Astrocyte of the spinal cord (primary cell): ENCODE results near the gene STX1B.
A peak's percentile ranks its signal among the peaks of the same experiment; 100 is the strongest.

Source experiments
- DNase-seq: peaks from one replicate; pipeline ENCODE4 v3.0.0; 2011; ENCODE audit warnings: low read depth, low spot score
- H3K4me3 ChIP-seq: 2 replicates; pipeline ENCODE4 v1.5.1; 2011; ENCODE audit warnings: low read depth, mild to moderate bottlenecking, low read length, moderate library complexity
- in situ Hi-C: cut with HindIII; loops from 2 replicates; pipeline ENCODE4 v1.10.0; 2017; ENCODE audit warnings: low sequenced_read_pairs
- TF ChIP-seq, protein P1 (sequence below): IDR thresholded peaks from 2 replicates; pipeline ENCODE4 v1.5.1; 2012; ENCODE audit warnings: low read depth, mild to moderate bottlenecking, low read length, inconsistent platforms

Gene STX1B

DNA sequence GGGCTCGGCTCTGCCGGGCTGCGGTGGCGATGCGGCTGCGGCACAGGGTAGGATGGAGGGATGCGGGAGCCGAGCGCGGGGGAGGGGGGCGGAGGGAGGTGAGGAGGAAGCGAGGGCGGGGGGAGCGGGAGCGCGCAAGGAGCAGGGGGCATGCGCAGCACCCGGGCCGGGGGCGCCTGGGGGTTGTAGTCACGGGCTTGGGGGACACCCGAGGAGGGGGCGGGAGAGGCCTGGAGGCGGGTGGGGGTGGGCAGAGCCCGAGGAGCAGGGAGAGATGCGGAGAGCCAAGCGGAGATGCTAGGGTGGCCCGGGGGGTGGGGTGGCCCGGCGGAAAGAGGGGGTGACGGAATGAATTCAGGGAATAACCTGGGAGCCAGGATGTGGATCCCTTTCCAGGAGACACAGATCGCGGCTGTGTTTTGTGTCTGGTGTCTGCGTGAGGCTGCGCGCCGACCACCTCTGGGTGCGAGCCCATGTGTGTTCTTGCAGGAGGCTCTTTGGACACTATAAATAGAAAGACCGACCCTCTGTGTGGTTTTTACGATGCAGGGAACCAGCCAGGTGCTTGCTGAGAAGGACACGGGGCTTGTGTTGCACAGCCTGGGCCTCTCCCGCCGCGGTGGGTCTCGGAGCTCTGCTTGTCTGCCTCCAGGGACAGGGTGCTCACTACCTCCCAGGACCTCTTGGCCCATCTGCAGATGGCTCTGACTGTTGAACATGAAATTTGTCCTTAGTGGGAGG lies at the start of gene STX1B:
Gene STX1B (minus strand): TSS at position 54 of the 741 bp plus-strand sequence. CDS start 242 bp downstream, outside the sequence.
- peak; percentile 38 for DNase-seq
- in situ Hi-C loops = no loop called here
- H3K4me3 ChIP-seq = peak within 1 kb of the TSS; percentile 49
- TF ChIP-seq, protein P1, sequence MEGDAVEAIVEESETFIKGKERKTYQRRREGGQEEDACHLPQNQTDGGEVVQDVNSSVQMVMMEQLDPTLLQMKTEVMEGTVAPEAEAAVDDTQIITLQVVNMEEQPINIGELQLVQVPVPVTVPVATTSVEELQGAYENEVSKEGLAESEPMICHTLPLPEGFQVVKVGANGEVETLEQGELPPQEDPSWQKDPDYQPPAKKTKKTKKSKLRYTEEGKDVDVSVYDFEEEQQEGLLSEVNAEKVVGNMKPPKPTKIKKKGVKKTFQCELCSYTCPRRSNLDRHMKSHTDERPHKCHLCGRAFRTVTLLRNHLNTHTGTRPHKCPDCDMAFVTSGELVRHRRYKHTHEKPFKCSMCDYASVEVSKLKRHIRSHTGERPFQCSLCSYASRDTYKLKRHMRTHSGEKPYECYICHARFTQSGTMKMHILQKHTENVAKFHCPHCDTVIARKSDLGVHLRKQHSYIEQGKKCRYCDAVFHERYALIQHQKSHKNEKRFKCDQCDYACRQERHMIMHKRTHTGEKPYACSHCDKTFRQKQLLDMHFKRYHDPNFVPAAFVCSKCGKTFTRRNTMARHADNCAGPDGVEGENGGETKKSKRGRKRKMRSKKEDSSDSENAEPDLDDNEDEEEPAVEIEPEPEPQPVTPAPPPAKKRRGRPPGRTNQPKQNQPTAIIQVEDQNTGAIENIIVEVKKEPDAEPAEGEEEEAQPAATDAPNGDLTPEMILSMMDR = no peak

DNA sequence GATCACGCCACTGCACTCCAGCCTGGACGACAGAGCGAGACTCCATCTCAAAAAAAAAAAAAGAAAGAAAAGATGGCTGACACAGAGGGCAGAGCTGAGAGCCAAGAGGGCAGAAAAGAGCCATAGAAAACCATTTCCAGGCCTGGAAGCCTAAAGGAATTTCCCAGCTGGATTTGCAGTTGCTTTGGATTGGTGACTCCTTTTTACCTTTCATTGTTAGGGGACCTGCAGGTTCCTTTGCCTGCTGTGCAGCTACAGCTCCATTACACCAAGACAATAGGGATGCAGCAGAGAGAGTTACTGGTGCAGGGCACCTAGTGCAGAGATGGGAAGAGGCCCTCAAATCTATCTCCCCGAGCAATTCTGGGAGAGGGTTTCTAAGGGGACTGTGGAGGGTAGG lies 45.2 kb upstream of the STX1B start:
- H3K4me3 ChIP-seq = no peak overlapping the region
- in situ Hi-C loops = no loop called here
- DNase-seq = no peak
- TF ChIP-seq, protein P1 = no peak

DNA sequence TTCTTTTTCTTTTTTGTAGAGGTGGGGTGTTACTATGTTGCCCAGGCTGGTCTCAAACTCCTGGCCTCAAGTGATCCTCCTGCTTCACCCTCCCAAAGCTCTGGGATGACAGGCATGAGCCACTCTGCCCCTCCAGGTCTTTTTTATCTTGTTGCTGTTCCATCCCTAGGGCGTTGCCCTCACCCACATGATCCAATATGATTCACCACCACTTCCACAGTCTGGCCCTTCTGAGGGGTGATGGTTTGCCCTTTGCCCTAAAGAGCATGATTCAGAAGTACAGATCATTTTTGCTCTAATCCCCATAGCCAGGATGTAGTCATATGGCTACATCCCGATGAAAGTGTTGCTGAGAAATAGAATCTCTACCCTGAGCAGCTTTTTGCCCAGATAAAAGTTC lies 41.7 kb upstream of the STX1B start:
- in situ Hi-C loops = no loop called here
- TF ChIP-seq, protein P1 = no peak
- peak; percentile 91 for DNase-seq
- H3K4me3 ChIP-seq = no peak overlapping the region

DNA sequence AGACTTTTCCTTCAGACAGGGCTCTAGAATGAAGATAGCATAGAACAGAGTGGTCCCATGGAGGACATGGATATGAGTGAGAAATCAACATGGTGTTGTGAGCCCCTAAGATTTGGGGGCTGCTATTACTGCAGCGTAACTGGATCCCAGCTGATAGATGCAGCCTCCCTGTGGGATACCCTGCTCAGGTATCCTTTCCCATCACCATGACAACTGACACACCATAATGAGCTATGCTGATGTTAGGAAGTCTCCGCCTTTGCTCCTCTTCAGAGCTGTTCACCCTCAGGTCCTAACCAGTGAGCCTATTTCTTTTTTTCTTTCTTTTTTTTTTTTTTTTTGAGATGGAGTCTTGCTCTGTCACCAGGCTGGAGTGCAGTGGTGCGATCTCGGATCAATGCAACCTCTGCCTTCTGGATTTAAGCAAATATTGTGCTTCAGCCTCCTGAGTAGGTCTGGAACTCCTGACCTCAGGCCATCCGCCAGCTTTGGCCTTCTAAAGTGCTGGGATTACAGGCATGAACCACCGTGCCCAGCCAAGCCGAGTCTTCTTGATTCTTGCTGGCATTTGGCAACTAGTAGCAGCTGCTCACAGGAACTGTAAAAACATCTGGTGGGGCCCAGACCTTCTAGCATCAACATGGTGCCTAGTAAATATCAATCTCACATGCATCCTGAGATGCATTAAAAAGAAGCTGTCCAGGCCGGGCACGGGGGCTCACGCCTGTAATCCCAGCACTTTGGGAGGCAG lies 40.0 kb upstream of the STX1B start:
- no peak overlapping the region for H3K4me3 ChIP-seq
- in situ Hi-C loops = no loop called here
- DNase-seq = no peak
- TF ChIP-seq, protein P1 = no peak

DNA sequence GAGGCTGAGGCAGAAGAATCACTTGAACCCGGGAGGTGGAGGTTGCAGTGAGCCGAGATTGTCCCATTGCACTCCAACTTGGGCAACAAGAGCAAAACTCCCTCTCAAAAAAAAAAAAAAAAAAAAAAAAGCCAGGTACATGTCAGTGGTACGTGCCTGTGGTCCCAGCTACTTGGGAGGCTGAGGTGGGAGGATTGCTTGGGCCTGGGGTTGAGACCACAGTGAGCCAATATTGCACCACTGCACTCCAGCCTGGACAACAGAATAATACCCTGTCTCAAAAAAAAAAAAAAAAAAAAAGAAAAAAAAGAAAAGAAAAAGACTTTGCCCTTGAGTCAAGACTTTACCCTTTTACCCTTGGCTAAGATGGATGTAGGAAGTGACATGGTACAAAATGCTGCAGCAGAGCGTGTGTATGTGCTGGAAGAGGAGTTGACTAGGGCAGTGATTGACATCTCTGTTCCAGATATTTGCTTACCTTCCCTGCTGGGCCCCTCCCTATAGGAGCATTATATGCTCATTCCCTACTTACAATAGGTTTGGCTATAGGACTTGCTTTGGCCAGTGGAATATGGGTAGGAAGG lies 33.6 kb upstream of the STX1B start:
- in situ Hi-C loops = no loop called here
- TF ChIP-seq, protein P1 = no peak
- DNase-seq = no peak
- no peak overlapping the region for H3K4me3 ChIP-seq

DNA sequence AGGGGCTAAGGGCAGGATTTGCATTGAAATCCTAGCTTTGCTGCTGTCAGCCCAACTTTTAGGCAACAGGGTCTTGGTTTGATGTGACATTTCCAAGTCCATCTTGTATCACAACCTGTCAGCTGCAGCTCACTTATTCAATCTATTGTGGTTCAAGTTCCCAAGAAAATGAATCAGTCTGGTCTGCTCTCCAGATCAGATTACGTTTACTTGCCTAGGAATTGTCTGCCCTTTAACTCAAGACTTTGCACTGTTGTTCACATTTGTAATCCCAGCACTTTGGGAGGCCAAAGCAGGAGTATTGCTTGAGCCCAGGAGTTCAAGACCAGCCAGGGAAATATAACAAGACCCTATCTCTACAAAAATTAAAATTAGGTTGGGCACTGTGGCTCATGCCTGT lies 32.9 kb upstream of the STX1B start:
- TF ChIP-seq, protein P1 = no peak
- in situ Hi-C loops = no loop called here
- no peak overlapping the region for H3K4me3 ChIP-seq
- DNase-seq = no peak
